ENCODE results near the gene LCOR. TPM values are rescaled to one million over a fixed set of nuclear protein-coding genes. Genes with fewer than 3 reads are reported as not detected.
"Not testable (repeated sequence)": the region's sequence is repeated elsewhere in the genome, so short reads cannot be mapped to it uniquely, and the experiment has no call there.

Gene LCOR
- total RNA-seq, 1 donor from 2014 or later = 49.2 TPM

DNA sequence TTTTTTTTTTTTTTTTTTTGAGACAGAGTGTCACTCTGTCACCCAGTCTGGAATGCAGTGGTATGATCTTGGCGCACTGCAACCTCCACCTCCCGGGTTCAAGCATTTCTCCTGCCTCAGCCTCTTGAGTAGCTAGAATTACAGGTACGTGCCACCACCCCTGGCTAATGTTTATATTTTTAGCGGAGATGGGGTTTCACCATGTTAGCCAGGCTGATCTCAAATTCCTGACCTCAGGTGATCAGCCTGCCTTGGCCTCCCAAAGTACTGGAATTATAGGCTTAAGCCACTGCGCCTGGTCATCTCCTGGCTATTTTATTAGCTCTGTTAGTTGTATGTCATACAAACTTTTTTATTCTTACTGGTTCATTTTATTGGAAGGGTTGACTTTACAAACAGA lies 103.0 kb downstream of the LCOR start:
- DNase-seq (ENCODE audit: low read depth) = no peak

DNA sequence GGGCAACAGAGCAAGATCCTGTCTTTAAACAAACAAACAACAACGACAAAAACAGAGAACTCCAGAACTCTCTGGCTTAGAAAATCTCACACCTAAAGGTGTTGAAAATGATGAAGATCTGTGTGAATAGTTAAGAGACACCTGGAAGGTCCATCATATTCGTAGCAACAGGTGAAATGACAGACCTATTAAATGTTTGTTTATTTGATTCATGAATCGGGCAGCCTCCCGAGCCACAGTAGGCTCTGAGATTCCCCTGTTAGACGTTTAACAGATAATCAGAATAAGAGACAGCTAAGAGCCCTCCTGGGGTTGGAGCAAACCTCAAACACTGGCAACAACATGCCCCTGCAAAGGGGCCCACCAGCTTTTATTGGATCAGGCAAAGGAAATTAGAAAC lies 103.7 kb downstream of the LCOR start:
- DNase-seq (ENCODE audit: low read depth) = no peak

DNA sequence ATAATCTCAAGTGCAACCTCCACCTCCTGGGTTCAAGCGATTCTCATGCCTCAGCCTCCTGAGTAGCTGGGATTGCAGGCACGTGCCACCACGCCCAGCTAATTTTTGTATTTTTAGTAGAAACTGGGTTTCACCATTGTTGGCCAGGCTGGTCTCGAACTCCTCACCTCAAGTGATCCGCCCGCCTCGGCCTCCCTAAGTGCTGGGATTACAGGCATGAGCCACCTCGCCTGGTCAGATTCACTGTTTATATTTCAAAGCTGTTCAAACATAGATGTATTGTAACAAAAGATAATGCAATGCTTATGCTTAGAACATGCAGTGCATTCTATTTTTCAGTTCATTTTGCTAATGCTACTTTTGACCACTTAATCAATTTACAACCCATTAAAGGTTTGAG lies 111.1 kb downstream of the LCOR start:
- DNase-seq (ENCODE audit: low read depth) = not testable (repeated sequence)

DNA sequence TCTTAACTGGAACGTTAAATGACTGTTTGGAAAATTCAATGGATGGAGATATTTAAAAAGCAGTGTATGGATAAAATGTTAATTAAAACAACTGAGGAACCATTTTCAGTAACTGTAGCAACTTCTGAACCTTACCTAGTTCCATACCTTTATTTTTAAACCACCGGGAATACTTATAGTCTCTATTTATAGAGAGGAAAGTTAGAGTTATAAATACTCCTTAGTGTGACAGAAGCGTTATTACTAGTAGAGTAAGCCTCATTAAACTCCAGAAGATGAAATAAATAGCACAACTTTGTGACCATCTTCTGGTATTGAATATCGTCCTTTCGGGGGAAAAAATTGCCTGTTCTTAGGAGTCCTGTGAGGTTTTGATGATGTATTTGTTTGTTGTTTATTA lies 114.9 kb downstream of the LCOR start:
- DNase-seq (ENCODE audit: low read depth) = no peak

DNA sequence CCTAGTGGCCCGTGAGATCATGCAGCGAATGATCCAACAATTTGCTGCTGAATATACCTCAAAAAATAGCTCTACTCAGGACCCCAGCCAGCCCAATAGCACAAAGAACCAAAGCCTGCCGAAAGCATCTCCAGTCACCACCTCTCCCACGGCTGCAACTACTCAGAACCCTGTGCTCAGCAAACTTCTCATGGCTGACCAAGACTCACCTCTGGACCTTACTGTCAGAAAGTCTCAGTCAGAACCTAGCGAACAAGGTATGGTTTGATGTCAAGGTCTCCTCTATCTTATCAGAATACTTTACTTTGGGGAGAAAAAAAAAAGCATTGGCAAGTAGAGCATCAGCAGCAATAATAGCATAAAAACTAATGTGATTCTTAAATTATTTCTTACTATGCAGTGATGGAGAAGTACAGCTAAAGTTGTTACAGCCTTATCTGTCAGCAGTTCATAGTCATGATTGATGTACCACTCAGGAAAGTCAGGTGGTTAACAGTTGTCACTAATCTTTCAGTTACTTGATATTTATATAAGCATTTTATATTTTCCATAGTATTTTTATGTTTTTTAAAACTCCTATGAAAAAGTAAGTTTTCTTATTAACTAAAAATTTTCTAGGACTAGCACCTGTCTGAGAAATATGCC lies 117.1 kb downstream of the LCOR start:
- no peak for DNase-seq (ENCODE audit: low read depth)

DNA sequence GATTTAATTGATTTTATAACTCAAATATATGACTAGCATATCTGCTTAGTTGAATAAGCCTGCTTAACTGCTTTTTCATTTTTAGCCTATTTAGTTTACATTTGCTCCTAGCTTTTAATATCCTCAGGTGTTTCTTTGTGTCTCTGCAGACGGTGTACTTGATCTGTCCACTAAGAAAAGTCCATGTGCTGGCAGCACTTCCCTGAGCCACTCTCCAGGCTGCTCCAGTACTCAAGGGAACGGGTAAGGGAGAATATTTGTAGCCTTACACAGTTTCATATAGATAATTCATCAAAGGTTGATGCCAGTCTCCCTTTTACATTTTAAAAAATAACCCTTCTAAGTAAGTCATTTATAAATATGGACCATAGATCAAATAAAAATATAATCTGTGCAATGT lies 119.9 kb downstream of the LCOR start:
- DNase-seq (ENCODE audit: low read depth) = no peak

DNA sequence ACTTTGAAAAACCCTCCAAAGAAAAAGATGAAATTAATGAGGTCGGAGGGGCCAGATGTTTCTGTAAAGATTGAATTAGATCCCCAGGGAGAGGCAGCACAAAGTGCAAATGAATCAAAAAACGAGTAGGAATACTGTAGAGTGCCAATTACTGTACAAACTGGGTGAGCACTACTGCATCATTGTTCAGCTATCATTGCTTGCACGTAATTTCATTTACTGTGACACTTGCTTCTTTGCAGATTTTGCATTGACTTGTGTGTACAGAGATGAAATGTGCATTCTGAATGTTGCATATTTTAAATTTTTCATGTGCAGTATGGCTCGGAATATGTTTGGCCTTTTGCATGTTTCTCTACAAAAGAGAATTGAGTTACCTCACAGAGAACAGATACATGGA lies 123.7 kb downstream of the LCOR start:
- no peak for DNase-seq (ENCODE audit: low read depth)

DNA sequence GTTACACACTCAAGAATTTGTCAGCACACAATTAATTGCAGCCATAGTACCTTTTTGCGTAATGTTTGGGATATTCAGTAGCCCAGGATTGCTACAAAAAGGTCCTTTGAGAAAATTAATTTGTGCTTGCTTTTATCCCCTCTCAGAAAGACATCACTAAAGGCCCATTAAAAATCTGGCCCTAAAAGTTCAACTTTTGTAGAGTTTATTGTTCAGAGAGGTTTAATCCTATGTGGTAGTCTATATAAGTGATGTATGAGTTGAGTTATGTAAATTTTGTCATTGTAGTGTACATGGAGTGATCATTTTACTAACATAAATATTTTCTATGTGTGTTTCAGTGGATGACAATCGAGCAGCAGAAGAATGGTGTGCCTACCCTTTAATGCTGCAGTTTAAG lies 126.0 kb downstream of the LCOR start:
- no peak for DNase-seq (ENCODE audit: low read depth)

DNA sequence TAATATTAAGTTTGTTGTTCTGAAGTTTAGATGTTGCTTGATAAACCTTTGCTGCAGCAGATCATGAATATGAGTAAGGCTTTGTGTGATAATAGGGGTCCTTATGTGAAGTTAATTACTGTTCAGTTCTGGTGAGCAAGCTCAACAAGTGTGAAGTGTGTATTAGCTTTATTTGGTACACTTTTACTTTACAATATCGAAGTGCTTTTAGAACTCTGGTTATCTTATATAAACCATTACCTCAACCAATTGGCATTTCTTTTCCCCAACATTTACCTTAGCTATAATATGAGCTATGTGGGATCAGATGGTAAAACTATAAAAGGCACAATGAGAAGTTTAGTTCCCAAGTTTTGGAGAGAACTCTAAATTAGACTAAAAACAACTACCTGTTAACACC lies 127.6 kb downstream of the LCOR start:
- no peak for DNase-seq (ENCODE audit: low read depth)

DNA sequence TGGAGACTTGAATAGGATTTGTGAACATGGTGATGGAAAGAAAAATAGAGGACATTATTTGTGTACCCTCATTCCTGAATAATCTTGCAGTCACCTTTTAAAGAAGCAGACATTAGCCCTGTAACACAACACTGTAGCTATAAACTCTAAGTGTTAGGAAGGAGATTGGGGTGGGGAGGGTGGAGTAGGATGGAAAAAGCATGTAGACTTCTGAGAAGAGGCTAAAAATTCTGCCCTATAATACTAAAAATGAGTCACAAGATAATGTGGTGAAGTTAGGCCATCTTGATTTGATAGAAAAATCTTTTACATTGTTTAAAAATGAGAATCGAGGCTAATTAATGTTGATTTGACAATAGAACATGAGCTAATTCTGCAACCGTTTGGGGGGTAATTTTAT lies 128.8 kb downstream of the LCOR start:
- DNase-seq (ENCODE audit: low read depth) = no peak

DNA sequence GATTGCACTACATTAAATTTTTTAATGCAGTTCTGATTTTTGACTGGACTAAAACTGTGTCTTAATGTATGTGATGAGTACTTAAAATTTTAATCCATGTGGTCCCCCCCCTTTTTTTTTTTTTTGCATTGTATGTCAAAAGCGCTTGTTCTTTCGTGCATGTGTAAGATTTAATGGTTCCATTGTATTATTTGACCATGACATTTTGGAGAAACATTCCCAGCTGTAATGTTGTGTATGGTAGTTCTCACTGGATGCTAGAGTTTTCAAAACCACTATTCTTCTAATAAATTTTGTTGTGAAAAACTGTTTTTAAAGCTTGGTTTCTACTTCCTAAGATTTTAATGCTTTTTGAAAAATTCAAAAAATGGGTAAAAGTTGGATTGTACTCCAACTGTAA lies 132.0 kb downstream of the LCOR start:
- DNase-seq (ENCODE audit: low read depth) = no peak

DNA sequence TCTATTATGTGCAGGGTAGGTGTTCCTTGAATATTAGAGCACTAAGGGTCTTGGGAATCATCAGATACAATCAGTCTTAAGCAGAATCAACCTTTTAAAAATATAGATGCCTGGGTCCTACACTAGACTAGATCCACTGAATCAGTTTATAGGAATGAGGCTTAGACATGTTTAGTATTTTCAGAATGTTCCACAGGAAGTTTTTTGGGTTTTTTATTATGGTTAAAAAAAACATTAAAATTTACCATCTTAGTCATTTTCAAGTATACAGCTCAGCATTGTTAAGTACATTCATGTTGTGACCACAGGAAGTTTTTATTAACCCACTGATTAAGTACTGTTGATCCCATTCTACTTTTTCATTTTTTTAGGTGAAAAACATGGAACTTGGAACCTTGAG lies 135.7 kb downstream of the LCOR start:
- peak; percentile 17 for DNase-seq (ENCODE audit: low read depth)

DNA sequence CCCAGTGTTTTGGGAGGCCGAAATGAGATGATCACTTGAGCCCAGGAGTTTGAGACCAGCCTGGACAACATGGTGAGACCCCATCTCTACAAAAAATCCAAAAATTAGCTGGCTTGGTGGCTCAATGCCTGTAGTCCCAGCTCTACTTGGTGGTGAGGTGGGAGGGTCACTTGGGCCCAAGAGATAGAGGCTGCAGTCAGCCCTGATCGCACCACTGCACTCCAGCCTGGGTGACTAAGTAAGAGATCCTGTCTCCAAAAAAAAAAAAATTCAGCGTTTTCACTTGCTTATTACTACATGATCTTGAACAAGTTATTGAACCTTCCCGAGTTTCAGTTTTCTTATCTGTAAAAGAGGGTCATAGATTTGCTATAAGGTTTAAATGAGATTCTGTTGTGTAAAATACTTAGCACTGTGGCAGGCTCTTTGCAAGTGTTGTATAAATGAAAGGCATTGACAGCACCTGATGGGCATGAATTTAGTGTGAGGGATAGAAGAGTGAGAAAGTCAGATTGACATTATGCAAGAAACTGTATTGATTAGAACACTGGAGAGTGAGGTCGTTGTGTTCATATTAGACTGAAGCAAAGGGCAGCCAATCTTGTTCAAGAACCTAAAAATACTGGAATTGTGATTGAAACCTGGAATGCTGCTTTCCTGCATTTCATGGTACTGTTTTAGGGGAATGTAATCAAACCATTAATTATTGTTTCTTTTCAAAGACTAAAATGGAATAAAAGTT lies 136.8 kb downstream of the LCOR start:
- DNase-seq (ENCODE audit: low read depth) = peak; percentile 21

DNA sequence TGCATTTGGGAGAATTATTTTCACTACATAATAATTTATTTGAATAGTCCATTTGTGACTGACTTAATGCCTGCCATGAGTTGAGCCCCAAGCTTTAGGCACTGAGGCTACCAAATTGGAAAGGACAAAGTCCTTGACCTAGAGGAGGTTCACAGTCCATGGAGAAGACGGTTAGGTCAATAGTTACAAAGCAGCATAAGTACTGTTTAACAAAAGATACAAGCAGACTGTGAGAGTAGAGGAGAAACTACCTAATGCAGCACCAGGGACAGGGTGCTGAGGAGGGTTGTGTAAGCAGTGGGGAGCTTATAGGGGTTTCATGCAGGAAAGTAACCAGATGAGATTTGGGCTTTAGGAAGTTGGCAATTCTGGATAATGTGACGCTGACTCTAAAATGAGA lies 139.2 kb downstream of the LCOR start:
- DNase-seq (ENCODE audit: low read depth) = no peak

DNA sequence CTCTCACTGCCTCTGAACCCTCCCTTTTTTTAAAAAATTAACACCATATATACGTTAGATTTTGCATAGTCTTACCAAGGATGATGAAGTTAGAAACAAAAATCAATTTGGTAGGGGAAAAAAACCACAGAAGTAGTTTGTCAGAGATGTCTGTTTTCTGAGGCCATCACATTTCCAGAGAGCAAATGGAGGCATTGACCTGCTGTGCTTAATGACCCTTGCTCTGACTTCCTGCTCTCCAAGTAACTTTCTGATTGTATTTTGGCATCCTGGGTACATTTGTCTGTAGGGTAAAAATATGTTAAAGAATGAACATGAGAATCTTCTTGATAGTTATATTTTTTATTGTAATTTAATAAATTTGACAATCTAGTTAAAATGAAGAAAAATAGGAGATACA lies 140.2 kb downstream of the LCOR start:
- peak; percentile 37 for DNase-seq (ENCODE audit: low read depth)

DNA sequence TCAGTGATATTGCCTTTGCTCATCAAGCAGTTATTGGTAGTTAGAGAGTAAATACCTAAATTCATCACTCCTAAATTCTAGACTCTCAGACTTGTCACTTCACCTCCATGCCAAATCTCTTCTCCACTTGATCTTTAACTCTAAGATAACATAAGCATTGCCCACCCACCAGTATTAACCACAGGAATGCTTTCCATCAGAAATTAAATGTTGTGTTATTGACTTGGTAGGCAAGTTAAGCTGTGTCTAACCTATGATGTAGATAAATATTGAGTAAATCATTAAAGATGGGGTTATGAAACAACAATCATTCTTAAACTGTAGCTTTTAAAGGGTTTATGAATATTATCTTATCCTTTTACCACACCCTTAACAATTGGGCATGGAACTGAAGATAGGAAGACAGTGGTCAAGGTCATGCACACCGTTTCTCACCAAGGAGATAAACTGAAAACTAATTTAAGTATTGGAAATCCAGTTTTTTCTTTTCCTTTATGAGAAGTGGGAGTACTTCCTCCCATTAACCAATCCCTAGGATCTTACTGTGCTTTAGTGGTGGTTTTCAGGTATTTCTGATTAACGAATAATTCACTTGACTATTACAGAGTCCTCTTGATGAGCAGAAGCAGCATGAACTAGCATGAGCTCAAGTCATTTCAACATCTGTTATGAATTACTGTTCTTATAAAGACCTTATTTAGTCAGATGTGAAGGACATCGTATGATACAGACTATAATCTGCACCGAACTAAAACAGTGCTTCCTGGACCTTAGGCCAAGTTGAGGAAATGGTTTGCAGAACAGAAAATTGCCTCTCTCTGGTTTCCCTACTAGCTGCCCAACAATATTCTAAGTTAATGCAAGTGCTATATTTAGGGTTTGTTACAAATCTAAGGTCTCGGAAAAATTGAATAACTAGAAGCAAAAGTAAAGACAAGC lies 142.0 kb downstream of the LCOR start:
- DNase-seq (ENCODE audit: low read depth) = no peak

DNA sequence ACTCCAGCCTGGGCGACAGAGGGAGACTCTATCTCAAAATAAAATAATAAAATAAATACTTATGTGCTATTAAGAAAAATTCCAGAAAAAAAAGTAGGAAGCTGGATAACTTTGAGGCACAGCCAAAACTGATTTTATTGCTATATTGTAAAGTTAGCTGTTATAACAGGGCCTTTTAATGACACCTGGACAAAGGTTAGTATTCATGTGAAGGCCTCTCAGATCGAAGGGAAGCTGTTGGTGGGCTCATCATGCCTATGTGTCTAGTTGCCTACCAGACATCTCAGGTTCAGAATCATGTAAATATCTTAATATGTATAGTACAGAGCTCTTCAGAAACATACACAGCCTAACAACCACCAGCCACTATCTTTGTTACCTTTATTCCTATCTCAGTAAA lies 143.0 kb downstream of the LCOR start:
- no peak for DNase-seq (ENCODE audit: low read depth)

DNA sequence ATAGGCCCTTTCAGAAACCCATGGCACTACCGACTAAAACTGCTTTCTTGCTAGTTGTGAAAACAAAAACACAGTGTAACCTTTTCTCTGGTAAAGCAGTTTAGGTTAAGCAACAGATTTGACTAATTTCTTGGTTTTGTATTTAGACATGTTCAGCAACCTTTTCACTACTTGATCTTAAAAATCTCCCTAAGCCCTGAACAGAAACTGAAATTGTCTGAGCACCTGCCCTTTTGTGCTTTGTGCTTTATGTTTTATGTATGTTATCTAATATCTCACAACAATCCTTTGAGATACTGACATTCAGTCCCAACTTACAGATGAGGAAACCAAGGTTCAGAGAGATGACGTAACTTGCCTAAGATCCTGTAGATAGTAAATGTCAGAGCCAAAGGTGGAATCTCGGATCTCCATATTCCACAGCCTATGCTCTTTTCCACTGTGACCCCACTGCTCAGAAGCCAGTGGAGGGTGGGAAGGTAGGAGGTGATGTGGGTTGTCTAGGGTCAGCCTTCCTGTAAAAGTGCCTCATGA lies 146.6 kb downstream of the LCOR start:
- DNase-seq (ENCODE audit: low read depth) = no peak

DNA sequence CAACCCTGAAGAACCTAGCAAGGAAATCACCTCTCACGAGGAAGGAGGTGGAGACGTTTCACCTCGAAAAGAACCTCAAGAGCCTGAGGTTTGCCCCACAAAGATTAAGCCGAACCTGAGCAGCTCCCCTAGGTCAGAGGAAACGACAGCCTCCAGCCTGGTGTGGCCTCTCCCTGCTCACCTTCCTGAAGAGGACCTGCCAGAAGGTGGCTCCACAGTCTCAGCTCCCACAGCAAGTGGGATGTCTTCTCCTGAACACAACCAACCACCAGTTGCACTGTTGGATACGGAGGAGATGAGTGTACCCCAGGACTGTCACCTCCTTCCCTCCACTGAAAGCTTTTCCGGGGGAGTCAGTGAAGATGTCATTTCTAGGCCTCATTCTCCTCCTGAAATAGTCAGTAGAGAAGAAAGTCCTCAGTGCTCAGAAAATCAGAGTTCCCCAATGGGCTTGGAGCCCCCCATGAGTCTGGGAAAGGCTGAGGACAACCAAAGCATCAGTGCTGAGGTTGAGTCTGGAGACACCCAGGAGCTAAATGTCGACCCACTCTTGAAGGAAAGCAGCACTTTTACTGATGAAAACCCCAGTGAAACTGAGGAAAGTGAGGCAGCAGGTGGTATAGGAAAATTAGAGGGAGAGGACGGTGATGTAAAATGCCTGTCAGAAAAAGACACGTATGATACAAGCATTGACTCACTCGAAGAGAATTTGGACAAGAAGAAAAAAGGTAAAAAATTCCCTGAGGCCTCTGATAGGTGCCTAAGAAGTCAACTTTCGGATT lies 150.2 kb downstream of the LCOR start:
- no peak for DNase-seq (ENCODE audit: low read depth)

DNA sequence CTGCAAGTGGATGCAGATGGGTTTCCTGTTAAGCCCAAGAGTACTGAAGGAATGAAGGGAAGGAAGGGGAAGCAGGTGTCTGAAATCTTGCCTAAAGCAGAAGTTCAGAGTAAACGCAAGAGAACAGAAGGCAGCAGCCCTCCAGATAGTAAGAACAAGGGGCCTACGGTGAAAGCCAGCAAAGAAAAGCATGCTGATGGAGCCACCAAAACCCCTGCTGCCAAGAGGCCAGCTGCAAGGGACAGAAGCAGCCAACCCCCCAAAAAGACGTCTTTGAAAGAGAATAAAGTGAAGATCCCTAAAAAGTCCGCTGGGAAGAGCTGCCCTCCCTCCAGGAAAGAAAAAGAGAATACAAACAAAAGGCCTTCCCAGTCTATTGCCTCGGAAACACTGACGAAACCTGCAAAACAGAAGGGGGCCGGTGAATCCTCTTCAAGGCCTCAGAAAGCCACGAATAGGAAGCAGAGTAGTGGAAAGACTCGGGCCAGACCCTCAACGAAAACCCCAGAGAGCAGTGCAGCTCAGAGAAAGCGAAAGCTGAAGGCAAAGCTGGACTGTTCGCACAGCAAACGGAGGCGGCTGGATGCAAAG lies 152.5 kb downstream of the LCOR start:
- no peak for DNase-seq (ENCODE audit: low read depth)

DNA sequence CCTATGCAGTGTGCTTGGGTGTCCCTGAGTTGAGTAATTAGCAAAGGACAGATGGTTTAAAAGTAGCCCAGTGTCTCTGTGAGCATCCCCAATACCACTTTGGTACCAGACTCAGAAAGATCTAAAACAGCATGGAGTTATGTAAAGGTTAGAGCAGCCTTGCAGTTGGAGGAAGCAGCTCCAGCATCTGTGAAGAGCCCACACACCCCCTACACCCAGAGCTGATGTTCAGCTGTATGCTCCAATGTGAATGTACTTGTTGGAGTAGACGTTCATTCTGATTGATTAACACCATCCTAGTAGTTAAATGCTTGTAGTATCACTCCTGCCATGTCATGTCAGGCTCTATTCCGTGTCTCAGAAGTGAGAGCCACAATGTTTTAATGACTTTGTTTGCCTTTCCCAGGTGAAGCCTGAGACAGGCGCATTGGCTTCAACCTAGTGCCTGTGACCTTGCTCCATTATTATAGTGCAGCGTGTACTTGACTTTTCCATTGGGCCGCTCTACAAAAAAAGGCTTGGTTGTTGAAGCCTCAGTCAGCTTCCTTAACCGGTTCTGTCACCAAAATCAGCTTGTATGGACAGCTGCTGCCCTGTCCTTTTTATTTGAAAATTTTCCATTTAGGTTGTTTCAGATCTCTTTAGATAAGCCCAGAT lies 154.2 kb downstream of the LCOR start:
- no peak for DNase-seq (ENCODE audit: low read depth)

Measured in renal cortical epithelial cell (primary cell).